A673 (cell line): ENCODE measurements around the gene PDE9A.

ENCODE experiments used
- EZH2 ChIP-seq: fragments of 200-600 bp; sonication (generic); IDR thresholded peaks from 2 replicates; pipeline ENCODE4 v1.6.1; 2017; ENCODE audit warnings: borderline replicate concordance, low read depth, mild to moderate bottlenecking, mixed read lengths, antibody characterized with exemption, low read length; ENCODE audit not compliant: poor library complexity, severe bottlenecking
- TF ChIP-seq, protein P1 (sequence below): fragments of 300-800, 200-600 bp; sonication (generic); conservative IDR thresholded peaks from 2 replicates; pipeline ENCODE4 v1.5.1; 2017; ENCODE audit warnings: low read depth, mild to moderate bottlenecking, antibody characterized with exemption, low read length, moderate library complexity, mixed read lengths

DNA sequence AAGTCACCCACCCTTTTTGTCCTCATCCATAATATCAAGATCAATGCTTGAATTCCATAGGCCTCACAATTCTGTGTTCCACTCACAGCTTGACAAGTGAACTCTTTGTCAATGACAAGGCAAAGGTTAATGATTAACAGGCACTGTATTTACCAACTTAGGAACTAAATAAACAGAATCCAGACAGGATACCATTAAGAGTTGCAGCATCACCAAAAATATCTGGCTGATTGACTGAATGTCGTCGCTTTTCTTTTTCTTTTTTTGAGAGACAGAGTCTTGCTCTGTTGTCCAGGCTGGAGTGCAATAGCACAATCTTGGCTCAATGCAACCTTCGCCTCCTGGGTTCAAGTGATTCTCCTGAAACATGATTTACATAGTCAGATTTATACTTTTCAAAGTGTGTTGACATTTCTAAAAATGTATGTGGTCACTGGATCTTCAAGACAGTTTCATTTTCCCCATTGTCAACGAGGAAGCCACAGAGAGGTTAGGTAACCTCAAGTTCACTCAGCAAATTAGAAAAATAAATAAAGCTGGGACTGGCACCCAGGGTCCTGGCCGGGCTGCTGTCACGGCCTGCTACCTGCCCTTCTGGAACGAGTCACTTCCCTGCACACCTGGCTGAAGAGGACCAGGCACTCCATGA lies 81.0 kb downstream of the PDE9A start:
- TF ChIP-seq, protein P1, sequence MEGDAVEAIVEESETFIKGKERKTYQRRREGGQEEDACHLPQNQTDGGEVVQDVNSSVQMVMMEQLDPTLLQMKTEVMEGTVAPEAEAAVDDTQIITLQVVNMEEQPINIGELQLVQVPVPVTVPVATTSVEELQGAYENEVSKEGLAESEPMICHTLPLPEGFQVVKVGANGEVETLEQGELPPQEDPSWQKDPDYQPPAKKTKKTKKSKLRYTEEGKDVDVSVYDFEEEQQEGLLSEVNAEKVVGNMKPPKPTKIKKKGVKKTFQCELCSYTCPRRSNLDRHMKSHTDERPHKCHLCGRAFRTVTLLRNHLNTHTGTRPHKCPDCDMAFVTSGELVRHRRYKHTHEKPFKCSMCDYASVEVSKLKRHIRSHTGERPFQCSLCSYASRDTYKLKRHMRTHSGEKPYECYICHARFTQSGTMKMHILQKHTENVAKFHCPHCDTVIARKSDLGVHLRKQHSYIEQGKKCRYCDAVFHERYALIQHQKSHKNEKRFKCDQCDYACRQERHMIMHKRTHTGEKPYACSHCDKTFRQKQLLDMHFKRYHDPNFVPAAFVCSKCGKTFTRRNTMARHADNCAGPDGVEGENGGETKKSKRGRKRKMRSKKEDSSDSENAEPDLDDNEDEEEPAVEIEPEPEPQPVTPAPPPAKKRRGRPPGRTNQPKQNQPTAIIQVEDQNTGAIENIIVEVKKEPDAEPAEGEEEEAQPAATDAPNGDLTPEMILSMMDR = no peak
- TF ChIP-seq EZH2 = no peak
